Erythroblast (primary cell): ENCODE data around the gene GOLGA6D.

ENCODE experiments used
- GATA1 ChIP-seq: IDR thresholded peaks from 2 replicates; pipeline ENCODE4 v1.6.1; 2011; ENCODE audit warnings: low read depth, mild to moderate bottlenecking, control low read depth, low read length, moderate library complexity
- POLR2A ChIP-seq: IDR thresholded peaks from 2 replicates; pipeline ENCODE4 v1.6.1; 2011; ENCODE audit warnings: mild to moderate bottlenecking, low read length

DNA sequence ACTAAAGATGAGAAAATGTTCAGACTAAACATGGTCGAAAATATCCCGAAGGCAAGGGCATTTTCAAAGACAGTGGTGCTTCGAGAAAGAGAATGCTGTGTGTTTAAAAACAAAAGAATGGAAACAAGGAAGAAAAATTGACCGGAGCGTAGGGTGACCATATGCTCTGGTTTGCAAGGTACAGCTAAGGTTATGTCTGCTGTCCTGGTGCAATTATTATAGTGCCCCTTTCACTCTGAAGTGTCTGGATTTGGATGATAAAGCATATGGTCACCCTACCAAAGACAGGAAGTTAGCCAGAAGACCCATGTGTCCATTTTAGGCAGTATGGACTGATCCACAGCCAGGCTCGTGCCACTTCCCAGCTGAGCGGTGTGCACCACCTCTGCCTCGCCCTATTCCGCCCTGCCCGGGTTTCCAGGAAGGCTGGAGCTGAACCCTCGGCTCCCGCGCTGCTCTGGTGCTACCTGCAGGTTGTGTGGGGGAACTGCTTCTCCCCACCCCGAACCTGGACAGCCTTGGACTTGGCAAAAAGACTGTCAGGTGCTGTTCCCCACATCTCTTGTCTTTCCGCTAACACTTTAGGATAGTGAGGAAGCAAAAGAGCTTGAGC lies 25.2 kb downstream of the GOLGA6D start:
- TF ChIP-seq POLR2A = no peak
- TF ChIP-seq GATA1 = no peak
